ENCODE data around the gene TSSK3. TPM values are rescaled to one million over a fixed set of nuclear protein-coding genes. Genes with fewer than 3 reads are reported as not detected.

Gene TSSK3
- total and polyA plus RNA-seq, 2 donors (not counting 1 experiment from before 2014, with no cell fraction given): 1.8 to 11.6 TPM

DNA sequence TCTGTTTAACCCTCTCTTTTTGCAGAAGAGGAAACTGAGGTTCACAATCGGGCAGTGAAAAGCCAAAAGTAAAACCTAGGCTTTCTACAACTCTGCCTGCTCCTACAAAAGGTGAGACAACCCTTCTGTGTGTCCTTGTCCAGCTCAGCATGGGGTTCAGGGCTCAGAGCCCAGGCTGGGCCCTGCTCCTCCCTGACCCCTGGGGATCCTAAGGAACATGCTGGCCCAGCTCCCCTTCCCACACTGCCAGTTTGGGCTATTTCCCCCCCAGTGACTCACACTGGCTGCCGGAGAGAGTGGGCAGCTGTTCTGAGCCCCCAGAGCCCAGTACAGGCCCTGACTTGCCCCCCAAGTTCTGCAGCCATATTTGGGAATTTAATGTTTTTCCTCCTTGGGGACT is 8.9 kb upstream of the TSSK3 start:
- Histone ChIP-seq H3K4me3 (ENCODE audit: control extremely low read depth in 1 of 5, extremely low read depth in 1 of 5, insufficient read depth in 1 of 5, low read depth in 2 of 5, low read length in 4 of 5) (no peak overlapping the region), H2AFZ (ENCODE audit: insufficient read depth, low read depth, low read length, poor library complexity, severe bottlenecking) (no peak overlapping the region), H3K9me3 (ENCODE audit: control extremely low read depth in 1 of 3, control insufficient read depth in 2 of 3, insufficient read depth in 1 of 3, low read length in 2 of 3) (peaks cover 0 to 15% (median 4%) of the 10 kb centered on the region in 3 donors), H3K4me2 (replicated peaks; ENCODE audit: low read depth, low read length, poor library complexity, severe bottlenecking) (no peak overlapping the region), H3K27ac (ENCODE audit: low read length in 2 of 2) (no peak overlapping the region), H3K4me1 (ENCODE audit: control insufficient read depth in 2 of 2, insufficient read depth in 2 of 2, low read length in 2 of 2) (peaks cover 14 to 27% of the 10 kb centered on the region in 2 donors), H3K9ac (ENCODE audit: low read length) (no peak overlapping the region), H4K20me1 (ENCODE audit: control insufficient read depth, insufficient read depth, low read length, poor library complexity, severe bottlenecking) (no peaks in the 10 kb centered on the region), H3K79me2 (ENCODE audit: control insufficient read depth, insufficient read depth, low read length) (no peaks in the 10 kb centered on the region), H3K36me3 (replicated peaks in 1 of 2; ENCODE audit: control extremely low read depth in 1 of 2, control insufficient read depth in 1 of 2, extremely low read depth in 1 of 2, insufficient read depth in 2 of 2, low read length in 1 of 2) (no peaks in the 10 kb centered on the region), H3K27me3 (replicated peaks in 1 of 4; ENCODE audit: control extremely low read depth in 1 of 4, control insufficient read depth in 3 of 4, insufficient read depth in 4 of 4, low read length in 3 of 4) (no peaks in the 10 kb centered on the region)
- POLR2A ChIA-PET: interaction anchor here (1.0 kb wide), 1 partner anchor 17 kb away, joined by 3 read pairs; the partner anchor contains the start of gene MARCKSL1
- Mint-ChIP-seq H3K4me1 (peaks cover 24% of the 10 kb centered on the region), H3K4me3 (peak overlapping the region; percentile 67), H3K27me3 (no peaks in the 10 kb centered on the region), H3K27ac (no peak overlapping the region), H3K9me3 (ENCODE audit: insufficient read depth) (no peaks in the 10 kb centered on the region)
- CTCF ChIA-PET: interaction anchor here (0.9 to 3.4 kb wide), 2 partner anchors 17 to 19 kb away, joined by 3 to 29 read pairs; partner anchors contain the start of gene MARCKSL1
- ATAC-seq (ENCODE audit: low read depth) (no peak), DNase-seq (no peak)
- TF ChIP-seq EZH2 (IDR thresholded peaks at IDR 0.05; ENCODE audit: borderline replicate concordance, insufficient read depth, low read depth, low read length, poor library complexity, severe bottlenecking): no peak
- TF ChIP-seq, protein P1, sequence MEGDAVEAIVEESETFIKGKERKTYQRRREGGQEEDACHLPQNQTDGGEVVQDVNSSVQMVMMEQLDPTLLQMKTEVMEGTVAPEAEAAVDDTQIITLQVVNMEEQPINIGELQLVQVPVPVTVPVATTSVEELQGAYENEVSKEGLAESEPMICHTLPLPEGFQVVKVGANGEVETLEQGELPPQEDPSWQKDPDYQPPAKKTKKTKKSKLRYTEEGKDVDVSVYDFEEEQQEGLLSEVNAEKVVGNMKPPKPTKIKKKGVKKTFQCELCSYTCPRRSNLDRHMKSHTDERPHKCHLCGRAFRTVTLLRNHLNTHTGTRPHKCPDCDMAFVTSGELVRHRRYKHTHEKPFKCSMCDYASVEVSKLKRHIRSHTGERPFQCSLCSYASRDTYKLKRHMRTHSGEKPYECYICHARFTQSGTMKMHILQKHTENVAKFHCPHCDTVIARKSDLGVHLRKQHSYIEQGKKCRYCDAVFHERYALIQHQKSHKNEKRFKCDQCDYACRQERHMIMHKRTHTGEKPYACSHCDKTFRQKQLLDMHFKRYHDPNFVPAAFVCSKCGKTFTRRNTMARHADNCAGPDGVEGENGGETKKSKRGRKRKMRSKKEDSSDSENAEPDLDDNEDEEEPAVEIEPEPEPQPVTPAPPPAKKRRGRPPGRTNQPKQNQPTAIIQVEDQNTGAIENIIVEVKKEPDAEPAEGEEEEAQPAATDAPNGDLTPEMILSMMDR (IDR thresholded peaks at IDR 0.05): no peak
- intact Hi-C loops (cut with micrococcal nuclease): loop anchor here (10.0 kb wide), 1 partner anchor 709 kb away; the partner anchor contains the start of gene PEF1
- 79% methylated on average over 2 of the region's 2 CpGs for WGBS (ENCODE audit: insufficient coverage)

DNA sequence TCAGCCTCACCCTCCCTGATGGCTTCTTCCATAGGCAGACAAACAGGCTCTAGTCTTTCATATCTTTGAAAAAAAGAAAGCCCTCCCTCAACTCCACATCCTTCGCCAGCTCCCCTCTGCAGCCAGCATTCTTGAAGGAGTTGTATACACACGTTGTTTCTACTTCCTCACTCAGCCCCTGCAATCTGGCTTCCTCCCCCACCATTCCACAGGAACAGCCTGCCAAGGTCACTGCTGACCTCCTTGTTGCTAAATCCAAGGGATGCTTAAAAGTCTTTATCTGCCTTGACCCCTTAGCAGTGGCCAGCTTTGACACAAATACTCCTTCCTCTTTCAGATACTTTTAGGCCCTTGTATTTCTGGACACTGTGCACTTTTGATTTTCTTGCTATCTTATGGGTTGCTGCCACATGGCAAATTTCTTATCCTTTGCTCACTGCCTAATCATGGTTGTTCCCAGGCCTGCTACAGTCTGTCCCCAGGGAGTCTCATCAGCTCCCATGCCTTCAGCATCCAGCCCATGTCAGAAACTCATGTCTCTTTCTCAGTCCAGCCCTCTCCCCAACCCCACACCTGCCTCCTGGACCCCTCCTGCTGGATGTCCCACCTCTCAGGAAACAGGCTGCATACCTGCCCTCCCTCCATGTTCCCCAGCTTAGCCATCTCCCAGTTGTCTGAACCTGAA is 8.3 kb upstream of the TSSK3 start:
- H3K27me3 Mint-ChIP-seq: no peaks in the 10 kb centered on the region
- Histone ChIP-seq H3K4me3 (ENCODE audit: control extremely low read depth in 1 of 5, extremely low read depth in 1 of 5, insufficient read depth in 1 of 5, low read depth in 2 of 5, low read length in 4 of 5) (no peak overlapping the region), H3K4me1 (ENCODE audit: control insufficient read depth in 2 of 2, insufficient read depth in 2 of 2, low read length in 2 of 2) (peaks cover 14 to 25% of the 10 kb centered on the region in 2 donors), H3K27me3 (replicated peaks in 1 of 4; ENCODE audit: control extremely low read depth in 1 of 4, control insufficient read depth in 3 of 4, insufficient read depth in 4 of 4, low read length in 3 of 4) (no peaks in the 10 kb centered on the region), H3K79me2 (ENCODE audit: control insufficient read depth, insufficient read depth, low read length) (no peaks in the 10 kb centered on the region), H3K4me2 (replicated peaks; ENCODE audit: low read depth, low read length, poor library complexity, severe bottlenecking) (no peak overlapping the region), H3K9ac (ENCODE audit: low read length) (no peak overlapping the region), H3K27ac (ENCODE audit: low read length in 2 of 2) (no peak overlapping the region), H3K9me3 (ENCODE audit: control extremely low read depth in 1 of 3, control insufficient read depth in 2 of 3, insufficient read depth in 1 of 3, low read length in 2 of 3) (peaks cover 0 to 15% (median 4%) of the 10 kb centered on the region in 3 donors), H3K36me3 (replicated peaks in 1 of 2; ENCODE audit: control extremely low read depth in 1 of 2, control insufficient read depth in 1 of 2, extremely low read depth in 1 of 2, insufficient read depth in 2 of 2, low read length in 1 of 2) (no peaks in the 10 kb centered on the region), H2AFZ (ENCODE audit: insufficient read depth, low read depth, low read length, poor library complexity, severe bottlenecking) (no peak overlapping the region), H4K20me1 (ENCODE audit: control insufficient read depth, insufficient read depth, low read length, poor library complexity, severe bottlenecking) (no peaks in the 10 kb centered on the region)
- H3K27ac Mint-ChIP-seq: no peak overlapping the region
- ChIA-PET CTCF (interaction anchor here (0.6 to 0.8 kb wide), 2 partner anchors 8 to 11 kb away, joined by 3 to 4 read pairs; no protein-coding TSS in a partner anchor), POLR2A (interaction anchor here (0.7 to 1.0 kb wide), 2 partner anchors 18 to 32 kb away, joined by 3 to 6 read pairs; partner anchors contain the start of gene MARCKSL1)
- 60% methylated on average over 2 of the region's 2 CpGs for WGBS (ENCODE audit: insufficient coverage)
- H3K4me1 Mint-ChIP-seq: peaks cover 22% of the 10 kb centered on the region
- peak overlapping the region; percentile 67 for H3K4me3 Mint-ChIP-seq
- ATAC-seq (ENCODE audit: low read depth) (no peak), DNase-seq (no peak)
- intact Hi-C loops (cut with micrococcal nuclease): loop anchor here (10.0 kb wide), 1 partner anchor 709 kb away; the partner anchor contains the start of gene PEF1
- no peaks in the 10 kb centered on the region for H3K9me3 Mint-ChIP-seq (ENCODE audit: insufficient read depth)
- TF ChIP-seq, protein P1 (IDR thresholded peaks at IDR 0.05): no peak
- TF ChIP-seq EZH2 (IDR thresholded peaks at IDR 0.05; ENCODE audit: borderline replicate concordance, insufficient read depth, low read depth, low read length, poor library complexity, severe bottlenecking): no peak

All from B cell (primary cell).